ENCODE data around the gene ANGPTL4.

- TF ChIP-seq CTCF (IDR thresholded peaks at IDR 0.05 in 8 of 11, conservative IDR thresholded peaks at IDR 0.05 in 3 of 11) = no peak
- TF ChIP-seq POLR2A (IDR thresholded peaks at IDR 0.05) = no peak
- TF ChIP-seq POLR2AphosphoS5 (IDR thresholded peaks at IDR 0.05) = no peak
Measured at GRCh38 chr19:8336660-8337059, 27.3 kb upstream of the ANGPTL4 start.
